Gastrocnemius medialis (tissue), 4 donors: ENCODE data around the gene MAGI1. TPM values are rescaled to one million over a fixed set of nuclear protein-coding genes. Genes with fewer than 3 reads are reported as not detected.

Experiments used
- ATAC-seq, 2 donors: fragments of 150-250 bp; one replicate each; pipeline ENCODE4 v1.9.1; 2016
- DNase-seq, 2 donors: peaks; one replicate each; pipeline ENCODE4 v3.0.0-alpha.2; 2019
- H3K27ac ChIP-seq, 4 donors: fragments of 200-600 bp; sonication (generic); 1 replicate in 1 of 4; 2 replicates in 3 of 4; pipeline ENCODE4 v1.5.1; 2016 to 2018; ENCODE audit warnings: mild to moderate bottlenecking in 2 of 4, moderate library complexity in 1 of 4
- H3K27me3 ChIP-seq, 3 donors: fragments of 200-600 bp; sonication (generic) in 2 of 3; 1 replicate in 1 of 3; 2 replicates in 2 of 3; pipeline versions ENCODE4 v1.5.1 to v1.6.0; 2016 to 2019; ENCODE audit warnings: mild to moderate bottlenecking in 1 of 3, moderate library complexity in 1 of 3
- H3K36me3 ChIP-seq, 2 donors: fragments of 200-600 bp; sonication (generic) in 1 of 2; one replicate each; pipeline ENCODE4 v1.5.1; 2017 to 2018
- H3K4me1 ChIP-seq, 2 donors: fragments of 200-600 bp; sonication (generic) in 1 of 2; one replicate each; pipeline ENCODE4 v1.5.1; 2016 to 2017; ENCODE audit warnings: mild to moderate bottlenecking in 2 of 2
- H3K4me3 ChIP-seq, 4 donors: fragments of 200-600 bp; sonication (generic) in 3 of 4; 1 replicate in 1 of 4; 2 replicates in 3 of 4; pipeline ENCODE4 v1.5.1; 2016 to 2019; ENCODE audit warnings: mild to moderate bottlenecking in 2 of 4
- H3K9me3 ChIP-seq, 3 donors: fragments of 200-600 bp; sonication (generic) in 2 of 3; 1 replicate in 1 of 3; 2 replicates in 2 of 3; pipeline ENCODE4 v1.5.1; 2016 to 2019
- POLR2A ChIP-seq, 2 donors: fragments of 450-650 bp; IDR thresholded peaks; one replicate each; pipeline ENCODE4 v1.6.1; 2017; ENCODE audit warnings: antibody characterized with exemption in 2 of 2, mild to moderate bottlenecking in 2 of 2, moderate library complexity in 2 of 2
- in situ Hi-C, 4 donors: fragments of 200-750 bp; cut with MboI; loops; one replicate each; pipeline versions ENCODE4 v1.15.0 to v1.8.0; 2017; ENCODE audit warnings: low sequenced_read_pairs in 4 of 4
- intact Hi-C: fragments of 100-400 bp; cut with DNase I; formaldehyde crosslinking; loops from one replicate; pipeline ENCODE4 v1.15.1; 2023; ENCODE audit warnings: low total_unique reads
- total RNA-seq, 4 donors: library from RNA; depleted of rRNA; stranded (reverse); fragments of >200 nt; gene quantifications; one replicate each; pipeline versions ENCODE4 v1.1.0 to v1.2.3, GENCODE V29; 2016
- TF ChIP-seq, protein P1 (sequence below), 5 experiments: fragments of 450-650 bp in 3 of 5; fragments of 200-600 bp in 2 of 5; sonication (generic) in 2 of 5; IDR thresholded peaks in 4 of 5; conservative IDR thresholded peaks in 1 of 5; 1 replicate in 4 of 5; 2 replicates in 1 of 5; pipeline ENCODE4 v1.5.1; 2016 to 2019; ENCODE audit warnings: antibody characterized with exemption in 5 of 5, mild to moderate bottlenecking in 3 of 5, moderate library complexity in 3 of 5

MAGI1 gene
- total RNA-seq, 4 donors from 2014 or later: 2.6 to 7.5 (median 3.9) TPM

DNA sequence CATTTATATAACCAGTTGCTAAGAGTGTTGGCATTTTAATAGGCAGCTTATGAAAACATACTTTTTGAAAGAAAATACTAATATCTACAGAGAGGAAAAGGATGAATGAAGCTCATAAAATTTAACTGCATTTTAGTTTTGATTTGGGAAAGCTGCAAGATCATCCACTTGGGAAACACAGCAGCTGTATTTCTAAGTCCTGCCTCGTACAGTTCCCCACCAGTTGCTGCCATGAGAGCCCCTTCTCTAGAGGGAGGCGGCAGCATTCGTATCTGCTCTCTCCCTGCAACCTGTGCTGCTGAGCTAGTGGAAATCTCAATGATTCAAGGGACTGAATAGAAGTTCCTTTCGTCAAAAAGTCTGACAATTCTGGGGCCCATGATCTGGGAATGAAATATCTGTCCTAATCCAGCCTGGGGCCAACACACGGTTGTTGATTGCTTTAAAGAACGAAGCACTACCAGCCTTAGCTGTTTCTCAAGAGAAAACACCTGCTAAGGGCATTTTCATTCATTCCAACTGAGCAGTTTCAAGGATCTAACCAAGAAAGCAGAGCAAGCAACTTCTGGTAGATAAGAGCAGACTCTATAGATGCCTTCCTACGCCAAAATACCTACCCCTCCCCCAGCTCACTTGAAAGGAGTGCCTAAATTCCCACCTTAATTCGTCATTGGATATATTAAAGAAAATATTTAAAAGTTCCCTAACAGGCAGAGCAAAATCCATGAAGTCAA, 223.7 kb downstream of the MAGI1 start:
- Histone ChIP-seq H3K27ac (no peak overlapping the region), H3K36me3 (no peaks in the 10 kb centered on the region), H3K27me3 (no peaks in the 10 kb centered on the region), H3K4me3 (no peak overlapping the region), H3K4me1 (peaks cover 3 to 21% of the 10 kb centered on the region in 2 donors), H3K9me3 (no peaks in the 10 kb centered on the region)
- DNase-seq: no peak
- in situ Hi-C loops (no loop called here), intact Hi-C loops (no loop called here)
- no peak for ATAC-seq
- TF ChIP-seq, protein P1, sequence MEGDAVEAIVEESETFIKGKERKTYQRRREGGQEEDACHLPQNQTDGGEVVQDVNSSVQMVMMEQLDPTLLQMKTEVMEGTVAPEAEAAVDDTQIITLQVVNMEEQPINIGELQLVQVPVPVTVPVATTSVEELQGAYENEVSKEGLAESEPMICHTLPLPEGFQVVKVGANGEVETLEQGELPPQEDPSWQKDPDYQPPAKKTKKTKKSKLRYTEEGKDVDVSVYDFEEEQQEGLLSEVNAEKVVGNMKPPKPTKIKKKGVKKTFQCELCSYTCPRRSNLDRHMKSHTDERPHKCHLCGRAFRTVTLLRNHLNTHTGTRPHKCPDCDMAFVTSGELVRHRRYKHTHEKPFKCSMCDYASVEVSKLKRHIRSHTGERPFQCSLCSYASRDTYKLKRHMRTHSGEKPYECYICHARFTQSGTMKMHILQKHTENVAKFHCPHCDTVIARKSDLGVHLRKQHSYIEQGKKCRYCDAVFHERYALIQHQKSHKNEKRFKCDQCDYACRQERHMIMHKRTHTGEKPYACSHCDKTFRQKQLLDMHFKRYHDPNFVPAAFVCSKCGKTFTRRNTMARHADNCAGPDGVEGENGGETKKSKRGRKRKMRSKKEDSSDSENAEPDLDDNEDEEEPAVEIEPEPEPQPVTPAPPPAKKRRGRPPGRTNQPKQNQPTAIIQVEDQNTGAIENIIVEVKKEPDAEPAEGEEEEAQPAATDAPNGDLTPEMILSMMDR (IDR thresholded peaks at IDR 0.05 in 4 of 5, conservative IDR thresholded peaks at IDR 0.05 in 1 of 5): no peak
- no peak for TF ChIP-seq POLR2A (IDR thresholded peaks at IDR 0.05)

DNA sequence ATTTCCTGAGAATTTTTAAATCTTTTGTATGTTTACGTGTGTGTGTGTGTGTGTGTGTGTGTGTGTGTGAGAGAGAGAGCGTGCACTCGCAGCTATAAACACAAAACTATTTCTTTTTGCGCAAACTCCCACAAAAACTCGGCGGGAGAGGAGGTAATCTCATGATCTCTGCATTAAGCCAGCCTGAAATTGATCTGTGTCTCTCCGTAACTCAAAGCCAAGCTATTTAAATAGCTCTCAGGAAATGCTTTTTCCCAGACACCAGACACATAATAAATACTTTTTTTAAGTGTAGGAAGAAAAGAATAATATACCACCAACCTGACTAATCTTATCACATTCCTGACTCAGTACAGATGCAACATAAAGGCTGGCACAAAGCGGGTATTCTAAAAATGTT, 226.8 kb downstream of the MAGI1 start:
- TF ChIP-seq POLR2A (IDR thresholded peaks at IDR 0.05): no peak
- TF ChIP-seq, protein P1 (IDR thresholded peaks at IDR 0.05 in 4 of 5, conservative IDR thresholded peaks at IDR 0.05 in 1 of 5): no peak
- intact Hi-C loops: no loop called here
- in situ Hi-C loops: no loop called here

DNA sequence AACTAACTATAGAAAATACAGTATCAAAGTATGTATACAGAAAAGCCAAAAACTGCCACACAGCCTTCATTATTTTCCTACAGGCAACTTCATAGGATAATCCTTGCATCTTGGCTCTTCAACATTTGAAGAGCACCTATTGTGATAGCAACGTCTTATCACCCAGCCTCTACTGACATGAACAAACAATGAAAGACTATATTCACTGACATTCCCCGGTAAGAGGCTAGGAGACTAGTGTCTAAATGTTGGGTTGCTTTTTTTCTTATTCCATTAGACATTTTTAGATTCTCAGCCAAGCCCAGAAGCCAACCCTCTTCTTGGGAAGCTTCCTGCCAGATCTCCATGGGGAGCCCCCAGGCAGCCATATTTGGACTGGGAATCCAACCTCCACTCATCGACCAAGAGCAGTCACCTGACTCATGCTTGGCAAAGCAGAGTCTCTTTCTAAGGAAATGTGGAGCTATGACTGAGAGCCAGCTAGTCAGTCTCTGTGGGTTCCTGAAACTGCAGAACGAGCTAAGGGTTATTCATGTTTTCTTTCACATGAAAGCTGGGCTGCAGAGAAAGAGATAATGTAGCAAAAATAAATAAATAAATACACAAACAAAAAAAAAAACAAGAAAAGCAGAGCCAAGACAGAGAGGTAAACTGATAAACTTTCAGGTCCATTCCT, 227.5 kb downstream of the MAGI1 start:
- H3K27ac ChIP-seq: no peak overlapping the region
- in situ Hi-C loops: no loop called here
- intact Hi-C loops: no loop called here

More for the DNA sequence above, 226.8 kb downstream of the MAGI1 start:
- ATAC-seq: no peak
- Histone ChIP-seq H3K4me1 (peaks cover 3 to 24% of the 10 kb centered on the region in 2 donors), H3K4me3 (no peak overlapping the region), H3K27ac (no peak overlapping the region), H3K27me3 (no peaks in the 10 kb centered on the region), H3K9me3 (no peaks in the 10 kb centered on the region), H3K36me3 (no peaks in the 10 kb centered on the region)
- DNase-seq: no peak

DNA sequence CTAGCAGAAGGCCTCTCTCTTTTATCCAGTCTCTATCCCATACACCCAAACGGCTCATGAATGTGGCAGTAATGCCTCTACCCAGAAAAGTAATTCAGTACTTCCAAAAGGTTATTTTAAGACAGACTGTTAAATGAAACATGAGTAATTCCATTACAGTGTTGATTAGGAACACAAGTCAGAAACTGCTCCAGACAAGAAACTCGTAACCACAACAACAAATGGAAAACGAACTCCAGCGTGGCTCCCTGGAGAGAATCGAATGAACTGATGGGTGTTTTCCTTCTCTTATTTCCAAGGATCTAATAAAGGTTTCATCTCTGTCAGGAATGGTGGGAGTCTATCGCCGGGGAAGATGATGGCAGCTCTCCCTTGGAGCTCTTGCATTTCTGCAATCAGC, 228.4 kb downstream of the MAGI1 start:
- ATAC-seq (no peak), DNase-seq (no peak)
- Histone ChIP-seq H3K36me3 (no peaks in the 10 kb centered on the region), H3K27me3 (no peaks in the 10 kb centered on the region), H3K9me3 (no peaks in the 10 kb centered on the region), H3K4me1 (peaks cover 3 to 24% of the 10 kb centered on the region in 2 donors), H3K4me3 (no peak overlapping the region), H3K27ac (no peak overlapping the region)
- in situ Hi-C loops (no loop called here), intact Hi-C loops (no loop called here)
- no peak for TF ChIP-seq POLR2A (IDR thresholded peaks at IDR 0.05)
- TF ChIP-seq, protein P1 (IDR thresholded peaks at IDR 0.05 in 4 of 5, conservative IDR thresholded peaks at IDR 0.05 in 1 of 5): no peak

More for the DNA sequence above, 227.5 kb downstream of the MAGI1 start:
- Histone ChIP-seq H3K4me3 (no peak overlapping the region), H3K27me3 (no peaks in the 10 kb centered on the region), H3K4me1 (peaks cover 3 to 24% of the 10 kb centered on the region in 2 donors), H3K9me3 (no peaks in the 10 kb centered on the region), H3K36me3 (no peaks in the 10 kb centered on the region)
- no peak for TF ChIP-seq POLR2A (IDR thresholded peaks at IDR 0.05)
- TF ChIP-seq, protein P1 (IDR thresholded peaks at IDR 0.05 in 4 of 5, conservative IDR thresholded peaks at IDR 0.05 in 1 of 5): no peak
- DNase-seq (no peak), ATAC-seq (no peak)
